Nephron progenitor cell (in vitro differentiated cells): ENCODE measurements around the gene PEX7.
A peak's percentile ranks its signal among the peaks of the same experiment; 100 is the strongest.

ENCODE experiments used
- DNase-seq: peaks from one replicate; pipeline ENCODE4 v3.0.0; 2021
- H3K27ac Mint-ChIP-seq: 2 replicates; pipeline ENCODE4 v1.8.0; 2021; ENCODE audit warnings: mild to moderate bottlenecking, moderate library complexity, mixed read lengths
- H3K27me3 Mint-ChIP-seq: 2 replicates; pipeline ENCODE4 v1.8.0; 2021; ENCODE audit warnings: mild to moderate bottlenecking, low read depth, mixed read lengths; ENCODE audit not compliant: poor library complexity
- H3K36me3 Mint-ChIP-seq: 2 replicates; pipeline ENCODE4 v1.8.0; 2021; ENCODE audit warnings: low read depth, mixed read lengths
- H3K4me1 Mint-ChIP-seq: 2 replicates; pipeline ENCODE4 v1.8.0; 2021; ENCODE audit warnings: mixed read lengths
- H3K4me3 Mint-ChIP-seq: 2 replicates; pipeline ENCODE4 v1.8.0; 2021; ENCODE audit warnings: mild to moderate bottlenecking, moderate library complexity, mixed read lengths
- H3K9me3 Mint-ChIP-seq: 2 replicates; pipeline ENCODE4 v1.8.0; 2021; ENCODE audit warnings: mild to moderate bottlenecking, moderate library complexity, mixed read lengths
- CTCF ChIP-seq: fragments of 200-600 bp; sonication (generic); IDR thresholded peaks from 2 replicates; pipeline ENCODE4 v1.5.0; 2021; ENCODE audit warnings: antibody characterized with exemption

PEX7 gene

GRCh38 chr6:136921936-136922684 lies 99.7 kb downstream of the PEX7 start, which contains the start of gene SLC35D3:
SLC35D3 (plus strand) TSS chr6:136922301; CDS start chr6:136922429, 128 bp downstream.
- TF ChIP-seq CTCF: no peak

GRCh38 chr6:136922685-136923006 lies 100.3 kb downstream of the PEX7 start:
- Mint-ChIP-seq H3K27me3 (peaks cover 73% of the 10 kb centered on the region), H3K4me1 (peaks cover 19% of the 10 kb centered on the region), H3K4me3 (peak overlapping the region; percentile 84), H3K27ac (no peak overlapping the region), H3K36me3 (no peaks in the 10 kb centered on the region), H3K9me3 (no peaks in the 10 kb centered on the region)
- TF ChIP-seq CTCF: no peak
- no peak for DNase-seq

More at GRCh38 chr6:136921936-136922684, 99.7 kb downstream of the PEX7 start, which contains the start of gene SLC35D3:
- peaks cover 19% of the 10 kb centered on the region for H3K4me1 Mint-ChIP-seq
- H3K27ac Mint-ChIP-seq: no peak within 1 kb of the TSS
- no peaks in the 10 kb centered on the region for H3K36me3 Mint-ChIP-seq
- peak; percentile 63 for DNase-seq
- peaks cover 76% of the 10 kb centered on the region for H3K27me3 Mint-ChIP-seq
- no peaks in the 10 kb centered on the region for H3K9me3 Mint-ChIP-seq
- H3K4me3 Mint-ChIP-seq: peak within 1 kb of the TSS; percentile 85

GRCh38 chr6:136923116-136923953 lies 100.9 kb downstream of the PEX7 start:
- H3K27ac Mint-ChIP-seq: no peak overlapping the region
- H3K4me1 Mint-ChIP-seq: peaks cover 19% of the 10 kb centered on the region
- H3K27me3 Mint-ChIP-seq: peaks cover 71% of the 10 kb centered on the region
- H3K36me3 Mint-ChIP-seq: no peaks in the 10 kb centered on the region
- H3K9me3 Mint-ChIP-seq: no peaks in the 10 kb centered on the region
- TF ChIP-seq CTCF: no peak
- peak overlapping the region; percentile 56 for H3K4me3 Mint-ChIP-seq
- peak; percentile 3 for DNase-seq

- DNase-seq: no peak
- H3K9me3 Mint-ChIP-seq: no peaks in the 10 kb centered on the region
- no peaks in the 10 kb centered on the region for H3K36me3 Mint-ChIP-seq
- H3K4me3 Mint-ChIP-seq: peak overlapping the region; percentile 56
- H3K27ac Mint-ChIP-seq: no peak overlapping the region
- H3K27me3 Mint-ChIP-seq: peaks cover 64% of the 10 kb centered on the region
- TF ChIP-seq CTCF: no peak
- peaks cover 19% of the 10 kb centered on the region for H3K4me1 Mint-ChIP-seq
Measured at GRCh38 chr6:136923954-136924673, 101.7 kb downstream of the PEX7 start.

GRCh38 chr6:136926383-136926782 lies 104.0 kb downstream of the PEX7 start:
- H3K27me3 Mint-ChIP-seq: peaks cover 46% of the 10 kb centered on the region
- no peak for DNase-seq
- TF ChIP-seq CTCF: no peak
- H3K36me3 Mint-ChIP-seq: no peaks in the 10 kb centered on the region
- no peak overlapping the region for H3K4me3 Mint-ChIP-seq
- no peak overlapping the region for H3K27ac Mint-ChIP-seq
- H3K9me3 Mint-ChIP-seq: no peaks in the 10 kb centered on the region
- H3K4me1 Mint-ChIP-seq: no peaks in the 10 kb centered on the region
